ENCODE measurements around the gene SIAH2. TPM values are rescaled to one million over a fixed set of nuclear protein-coding genes. Genes with fewer than 3 reads are reported as not detected.
A peak's percentile ranks its signal among the peaks of the same experiment; 100 is the strongest.

Gene SIAH2
- total RNA-seq, 1 donor from 2014 or later: 44.6 TPM

GRCh38 chr3:150787741-150788370 lies 24.9 kb upstream of the SIAH2 start:
- H3K4me3 ChIP-seq (ENCODE audit: low read depth, low read length): no peak overlapping the region
- DNase-seq (ENCODE audit: low read depth): no peak
- peak; percentile 98 for TF ChIP-seq CTCF (conservative IDR thresholded peaks at IDR 0.05; ENCODE audit: low read depth, low read length)

- H3K4me3 ChIP-seq (ENCODE audit: low read depth, low read length): no peak overlapping the region
- no peak for TF ChIP-seq CTCF (conservative IDR thresholded peaks at IDR 0.05; ENCODE audit: low read depth, low read length)
- no peak for DNase-seq (ENCODE audit: low read depth)
These were observed 23.8 kb upstream of the SIAH2 start for GRCh38 chr3:150786791-150787190.

GRCh38 chr3:150784747-150785125 lies 21.8 kb upstream of the SIAH2 start:
- H3K4me3 ChIP-seq (ENCODE audit: low read depth, low read length): no peak overlapping the region
- TF ChIP-seq CTCF (conservative IDR thresholded peaks at IDR 0.05; ENCODE audit: low read depth, low read length): no peak
- DNase-seq (ENCODE audit: low read depth): no peak

DNA sequence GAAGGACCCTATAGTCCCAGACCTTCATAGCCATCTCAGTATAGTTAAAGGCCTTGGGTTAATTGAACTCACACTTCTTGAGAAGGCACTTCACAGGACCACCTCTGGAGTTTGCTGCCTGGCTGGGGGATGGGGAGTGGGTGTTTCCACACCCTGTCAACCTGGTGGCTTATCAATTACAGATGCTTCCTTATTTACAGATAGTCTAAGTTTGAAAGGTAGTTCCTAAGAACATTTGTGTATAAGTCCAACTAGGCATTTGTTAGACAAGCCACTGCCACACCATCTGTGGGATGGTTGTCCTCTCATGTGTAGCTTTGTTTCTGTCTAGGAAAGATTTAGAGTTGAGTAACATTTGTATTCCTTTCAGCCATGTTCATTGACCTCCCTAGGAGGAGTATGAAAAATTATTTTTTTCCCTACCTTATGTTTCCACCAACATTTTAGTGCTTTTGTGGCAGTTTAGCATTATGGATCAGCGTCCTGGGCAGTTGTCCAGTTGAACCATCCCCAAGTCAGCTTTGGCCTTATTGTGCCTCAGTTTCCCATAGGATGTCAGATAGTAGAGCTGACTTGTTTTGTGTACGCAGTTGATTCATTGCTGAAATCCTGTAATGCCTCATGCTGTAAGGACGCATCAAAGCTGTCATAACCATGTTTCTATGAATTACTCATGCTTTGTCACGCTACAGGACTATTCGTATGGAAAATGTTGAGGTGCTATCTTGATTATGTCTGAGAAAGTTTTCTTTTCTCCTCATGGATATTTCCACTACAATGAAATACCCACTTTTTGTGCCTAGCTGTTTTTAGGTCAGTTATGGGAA lies 21.2 kb upstream of the SIAH2 start:
- no peak for TF ChIP-seq CTCF (conservative IDR thresholded peaks at IDR 0.05; ENCODE audit: low read depth, low read length)
- H3K4me3 ChIP-seq (ENCODE audit: low read depth, low read length): no peak overlapping the region
- DNase-seq (ENCODE audit: low read depth): no peak

DNA sequence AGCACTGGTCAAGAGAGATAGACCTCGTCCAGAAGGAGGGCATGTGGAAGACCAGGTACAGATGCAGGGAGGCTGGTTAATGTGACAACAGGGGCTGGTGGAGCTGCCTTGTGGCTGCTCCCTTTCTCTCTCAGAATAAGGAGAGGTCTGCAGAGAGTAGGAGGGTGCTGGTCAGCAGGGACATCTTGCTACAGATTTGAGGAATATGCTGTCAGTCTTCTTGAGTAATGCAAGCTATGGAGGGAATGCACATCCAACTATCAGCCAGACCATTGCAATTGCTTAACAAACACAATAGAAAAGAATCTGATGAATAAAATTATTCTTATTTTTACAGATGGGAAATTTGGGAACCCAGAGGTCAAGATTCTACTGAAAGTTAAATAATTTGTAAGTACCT lies 20.3 kb upstream of the SIAH2 start:
- no peak for TF ChIP-seq CTCF (conservative IDR thresholded peaks at IDR 0.05; ENCODE audit: low read depth, low read length)

GRCh38 chr3:150779402-150779858 lies 16.5 kb upstream of the SIAH2 start:
- H3K4me3 ChIP-seq (ENCODE audit: low read depth, low read length): no peak overlapping the region
- no peak for TF ChIP-seq CTCF (conservative IDR thresholded peaks at IDR 0.05; ENCODE audit: low read depth, low read length)
- DNase-seq (ENCODE audit: low read depth): no peak

More for the DNA sequence above, 20.3 kb upstream of the SIAH2 start:
- no peak for DNase-seq (ENCODE audit: low read depth)
- H3K4me3 ChIP-seq (ENCODE audit: low read depth, low read length): no peak overlapping the region
